Upper lobe of right lung (tissue), 1 donor: ENCODE results near the gene MGARP. TPM values are rescaled to one million over a fixed set of nuclear protein-coding genes. Genes with fewer than 3 reads are reported as not detected.

Source experiments
- ATAC-seq: fragments of 200-7000 bp; cut with Tn5 transposase; one replicate; pipeline ENCODE4 v1.9.1; 2020; ENCODE audit warnings: mild to moderate bottlenecking, moderate library complexity
- DNase-seq: peaks from one replicate; pipeline ENCODE4 v3.0.0-alpha.2; 2020
- H3K27ac ChIP-seq: fragments of 200-600 bp; one replicate; pipeline ENCODE4 v1.8.0; 2022
- H3K27me3 ChIP-seq: fragments of 200-600 bp; one replicate; pipeline ENCODE4 v1.8.0; 2022; ENCODE audit warnings: mild to moderate bottlenecking
- H3K36me3 ChIP-seq: fragments of 200-600 bp; one replicate; pipeline ENCODE4 v1.8.0; 2022
- H3K4me1 ChIP-seq: fragments of 200-600 bp; one replicate; pipeline ENCODE4 v1.8.0; 2022
- H3K4me3 ChIP-seq: fragments of 200-600 bp; one replicate; pipeline ENCODE4 v1.8.0; 2022; ENCODE audit warnings: mild to moderate bottlenecking
- H3K9me3 ChIP-seq: fragments of 200-600 bp; one replicate; pipeline ENCODE4 v1.8.0; 2022
- CTCF ChIP-seq: fragments of 200-600 bp; IDR thresholded peaks from one replicate; pipeline ENCODE4 v1.8.0; 2022; ENCODE audit warnings: antibody characterized with exemption
- intact Hi-C: fragments of 100-400 bp; cut with DNase I; formaldehyde crosslinking; loops from one replicate; pipeline ENCODE4 v1.11.0; 2022
- total RNA-seq: library from RNA; stranded (reverse); fragmentation: NEBNext Ultra II Directional; extraction: Animal tissue kit (Norgen Biotek cat#: 25700); gene quantifications from one replicate; pipeline ENCODE4 v1.2.1, GENCODE V29; 2021
- donor health status: DM: no; HTN: yes; CAD: no; lungs with severe emphysema.

MGARP gene
- total RNA-seq, 1 donor from 2014 or later: 0.75 TPM

- no peaks in the 10 kb centered on the region for H3K9me3 ChIP-seq
- no peaks in the 10 kb centered on the region for H3K27me3 ChIP-seq
- no peak overlapping the region for H3K4me3 ChIP-seq
- no peak for DNase-seq
- no peaks in the 10 kb centered on the region for H3K36me3 ChIP-seq
- intact Hi-C loops: no loop called here
- H3K27ac ChIP-seq: no peak overlapping the region
- no peak for ATAC-seq
- TF ChIP-seq CTCF: no peak
- H3K4me1 ChIP-seq: no peaks in the 10 kb centered on the region
Observed at GRCh38 chr4:139253713-139254112, 26.3 kb downstream of the MGARP start.

DNA sequence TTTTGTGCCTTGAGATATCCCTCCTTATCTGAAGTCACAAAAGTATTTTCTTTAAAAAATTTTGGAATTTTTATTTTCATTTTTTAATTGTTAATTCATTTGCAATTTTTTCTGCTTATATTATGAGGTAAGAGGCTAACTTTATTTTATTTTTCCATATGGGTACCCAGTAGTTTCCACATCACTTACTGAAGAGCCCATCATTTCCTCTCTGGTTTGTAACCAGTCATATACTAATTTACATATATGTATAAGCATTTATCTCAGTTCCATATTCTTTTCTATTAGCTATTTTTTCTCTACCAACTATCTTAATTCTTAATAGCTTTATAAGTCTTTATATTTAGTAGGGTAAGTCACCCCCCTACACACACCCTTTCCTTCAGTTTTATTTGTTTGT lies 27.0 kb downstream of the MGARP start:
- intact Hi-C loops: no loop called here
- H3K4me1 ChIP-seq: no peaks in the 10 kb centered on the region

GRCh38 chr4:139247700-139248238 lies 32.3 kb downstream of the MGARP start:
- no peak for TF ChIP-seq CTCF
- Histone ChIP-seq H3K4me1 (peaks cover 7% of the 10 kb centered on the region), H3K27ac (no peak overlapping the region), H3K27me3 (no peaks in the 10 kb centered on the region), H3K4me3 (no peak overlapping the region), H3K9me3 (no peaks in the 10 kb centered on the region), H3K36me3 (no peaks in the 10 kb centered on the region)
- ATAC-seq (no peak), DNase-seq (no peak)
- intact Hi-C loops: no loop called here

More for the DNA sequence above, 27.0 kb downstream of the MGARP start:
- H3K9me3 ChIP-seq: no peaks in the 10 kb centered on the region
- no peak for TF ChIP-seq CTCF
- H3K4me3 ChIP-seq: no peak overlapping the region
- ATAC-seq (no peak), DNase-seq (no peak)
- no peaks in the 10 kb centered on the region for H3K36me3 ChIP-seq
- H3K27me3 ChIP-seq: no peaks in the 10 kb centered on the region
- H3K27ac ChIP-seq: no peak overlapping the region

DNA sequence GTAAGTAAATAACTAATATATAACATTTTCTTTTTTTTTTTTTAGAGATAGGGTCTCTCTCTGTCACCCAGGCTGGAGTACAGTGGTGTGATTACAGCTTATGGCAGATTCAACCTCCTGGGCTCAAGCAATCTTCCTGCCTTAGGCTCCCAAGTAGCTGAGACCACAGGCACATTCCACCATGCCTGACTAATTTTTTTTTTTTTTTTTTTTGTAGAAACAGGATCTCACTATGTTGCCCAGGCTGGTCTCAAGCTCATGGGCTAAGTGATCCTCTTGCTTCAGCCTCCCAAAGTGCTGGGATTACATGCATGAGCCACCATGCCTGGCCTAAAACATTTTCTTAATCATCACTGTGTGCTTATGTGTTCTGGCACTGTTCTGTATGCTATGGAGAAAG lies 32.8 kb downstream of the MGARP start:
- ATAC-seq (no peak), DNase-seq (no peak)
- H3K9me3 ChIP-seq: no peaks in the 10 kb centered on the region
- H3K4me1 ChIP-seq: peaks cover 11% of the 10 kb centered on the region
- no peaks in the 10 kb centered on the region for H3K27me3 ChIP-seq
- no peaks in the 10 kb centered on the region for H3K36me3 ChIP-seq
- intact Hi-C loops: no loop called here
- TF ChIP-seq CTCF: no peak
- no peak overlapping the region for H3K4me3 ChIP-seq
- H3K27ac ChIP-seq: no peak overlapping the region

DNA sequence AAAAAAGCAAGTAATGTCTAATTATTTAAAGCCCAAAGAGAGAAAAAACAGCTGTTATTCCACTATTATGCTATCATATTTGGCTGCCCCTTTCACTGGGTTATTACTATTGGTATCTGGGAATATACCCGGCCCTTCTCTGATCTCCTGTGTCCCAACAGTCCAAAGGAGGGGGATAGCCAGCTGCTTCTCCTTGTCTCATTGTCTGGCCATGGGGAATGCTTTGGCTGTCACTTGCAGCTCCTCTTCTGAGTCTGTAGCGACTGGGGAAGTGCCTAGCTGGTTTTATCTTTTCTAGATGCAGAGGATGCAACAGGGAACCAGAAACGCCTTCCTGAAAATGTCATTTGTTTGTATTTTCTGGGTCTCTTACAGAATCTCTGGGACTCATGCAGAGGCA lies 33.9 kb downstream of the MGARP start:
- ATAC-seq (no peak), DNase-seq (no peak)
- peaks cover 11% of the 10 kb centered on the region for H3K4me1 ChIP-seq
- H3K27ac ChIP-seq: no peak overlapping the region
- no peak overlapping the region for H3K4me3 ChIP-seq
- no peaks in the 10 kb centered on the region for H3K36me3 ChIP-seq
- no peak for TF ChIP-seq CTCF
- no peaks in the 10 kb centered on the region for H3K9me3 ChIP-seq
- intact Hi-C loops: no loop called here
- H3K27me3 ChIP-seq: no peaks in the 10 kb centered on the region

DNA sequence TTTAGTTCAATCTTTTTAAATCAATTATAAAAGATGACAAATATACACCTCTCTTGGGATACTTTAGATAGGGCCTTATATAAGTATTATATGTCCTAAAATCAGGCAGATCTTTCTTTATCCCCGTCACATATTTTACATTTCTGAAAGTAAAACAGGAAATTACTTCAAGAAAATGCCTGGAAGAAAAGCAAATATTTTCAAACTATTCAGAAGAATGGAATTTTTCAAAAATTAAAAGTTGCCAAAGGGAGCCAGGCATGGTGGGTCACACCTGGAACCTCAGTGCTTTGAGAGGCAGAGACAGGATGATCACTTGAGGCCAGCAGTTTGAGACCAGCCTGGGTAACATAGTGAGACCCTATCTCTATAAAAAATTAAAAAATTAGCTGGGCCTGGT lies 34.4 kb downstream of the MGARP start:
- Histone ChIP-seq H3K9me3 (no peaks in the 10 kb centered on the region), H3K27ac (no peak overlapping the region), H3K27me3 (no peaks in the 10 kb centered on the region), H3K4me3 (no peak overlapping the region), H3K36me3 (no peaks in the 10 kb centered on the region), H3K4me1 (peaks cover 11% of the 10 kb centered on the region)
- ATAC-seq: no peak
- DNase-seq: no peak
- TF ChIP-seq CTCF: no peak
- intact Hi-C loops: no loop called here
